ENCODE data around the gene QRICH1. TPM values are rescaled to one million over a fixed set of nuclear protein-coding genes. Genes with fewer than 3 reads are reported as not detected.
A peak's percentile ranks its signal among the peaks of the same experiment; 100 is the strongest.

The QRICH1 gene
- total and polyA plus RNA-seq, 2 of the 13 experiments (the other 11 are each of a cell fraction or from before 2014, with no cell fraction given) = 52.6 to 102 TPM

- TF ChIP-seq, protein P1, sequence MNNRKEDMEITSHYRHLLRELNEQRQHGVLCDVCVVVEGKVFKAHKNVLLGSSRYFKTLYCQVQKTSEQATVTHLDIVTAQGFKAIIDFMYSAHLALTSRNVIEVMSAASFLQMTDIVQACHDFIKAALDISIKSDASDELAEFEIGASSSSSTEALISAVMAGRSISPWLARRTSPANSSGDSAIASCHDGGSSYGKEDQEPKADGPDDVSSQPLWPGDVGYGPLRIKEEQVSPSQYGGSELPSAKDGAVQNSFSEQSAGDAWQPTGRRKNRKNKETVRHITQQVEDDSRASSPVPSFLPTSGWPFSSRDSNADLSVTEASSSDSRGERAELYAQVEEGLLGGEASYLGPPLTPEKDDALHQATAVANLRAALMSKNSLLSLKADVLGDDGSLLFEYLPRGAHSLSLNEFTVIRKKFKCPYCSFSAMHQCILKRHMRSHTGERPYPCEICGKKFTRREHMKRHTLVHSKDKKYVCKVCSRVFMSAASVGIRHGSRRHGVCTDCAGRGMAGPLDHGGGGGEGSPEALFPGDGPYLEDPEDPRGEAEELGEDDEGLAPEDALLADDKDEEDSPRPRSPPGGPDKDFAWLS (CRISPR knock-in tag; IDR thresholded peaks at IDR 0.05; ENCODE audit: borderline replicate concordance) = no peak
- TF ChIP-seq POLR2AphosphoS5 (IDR thresholded peaks at IDR 0.05; ENCODE audit: low read depth, low read length) (peak; percentile 91), KLF12 (CRISPR knock-in tag; IDR thresholded peaks at IDR 0.05; ENCODE audit: borderline replicate concordance) (no peak), ZNF501 (CRISPR knock-in tag; IDR thresholded peaks at IDR 0.05) (peak; percentile 90), ZFP37 (CRISPR knock-in tag; IDR thresholded peaks at IDR 0.05; ENCODE audit: borderline replicate concordance) (no peak), ZNF281 (CRISPR knock-in tag; IDR thresholded peaks at IDR 0.05; ENCODE audit: borderline replicate concordance) (no peak), KAT2B (IDR thresholded peaks at IDR 0.05; ENCODE audit: borderline replicate concordance, low read depth, low read length) (no peak), NRL (CRISPR knock-in tag; IDR thresholded peaks at IDR 0.05; ENCODE audit: borderline replicate concordance) (no peak), ZSCAN25 (CRISPR knock-in tag; IDR thresholded peaks at IDR 0.05) (peak; percentile 6; the same call in 1 of the 2 replicates), HCFC1 (IDR thresholded peaks at IDR 0.05; ENCODE audit: low read depth, low read length) (no peak), IRF2 (CRISPR knock-in tag; IDR thresholded peaks at IDR 0.05) (no peak), CENPX (CRISPR knock-in tag; IDR thresholded peaks at IDR 0.05) (no peak), AGO2 (optimal IDR thresholded peaks at IDR 0.05; ENCODE audit: low read depth, low read length) (peak; percentile 75), ZNF121 (CRISPR knock-in tag; IDR thresholded peaks at IDR 0.05) (no peak), TERF1 (CRISPR knock-in tag; IDR thresholded peaks at IDR 0.05) (no peak), RBM22 (optimal IDR thresholded peaks at IDR 0.05; ENCODE audit: low read length) (no peak), ZNF232 (CRISPR knock-in tag; IDR thresholded peaks at IDR 0.05; ENCODE audit: borderline replicate concordance) (peak; percentile 71; the same call in 1 of the 2 replicates), XRCC5 (optimal IDR thresholded peaks at IDR 0.05; ENCODE audit: low read length) (no peak), ZNF292 (CRISPR knock-in tag; IDR thresholded peaks at IDR 0.05; ENCODE audit: borderline replicate concordance, low read depth) (no peak)
- TF ChIP-seq, protein P2, sequence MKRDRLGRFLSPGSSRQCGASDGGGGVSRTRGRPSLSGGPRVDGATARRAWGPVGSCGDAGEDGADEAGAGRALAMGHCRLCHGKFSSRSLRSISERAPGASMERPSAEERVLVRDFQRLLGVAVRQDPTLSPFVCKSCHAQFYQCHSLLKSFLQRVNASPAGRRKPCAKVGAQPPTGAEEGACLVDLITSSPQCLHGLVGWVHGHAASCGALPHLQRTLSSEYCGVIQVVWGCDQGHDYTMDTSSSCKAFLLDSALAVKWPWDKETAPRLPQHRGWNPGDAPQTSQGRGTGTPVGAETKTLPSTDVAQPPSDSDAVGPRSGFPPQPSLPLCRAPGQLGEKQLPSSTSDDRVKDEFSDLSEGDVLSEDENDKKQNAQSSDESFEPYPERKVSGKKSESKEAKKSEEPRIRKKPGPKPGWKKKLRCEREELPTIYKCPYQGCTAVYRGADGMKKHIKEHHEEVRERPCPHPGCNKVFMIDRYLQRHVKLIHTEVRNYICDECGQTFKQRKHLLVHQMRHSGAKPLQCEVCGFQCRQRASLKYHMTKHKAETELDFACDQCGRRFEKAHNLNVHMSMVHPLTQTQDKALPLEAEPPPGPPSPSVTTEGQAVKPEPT (CRISPR knock-in tag; IDR thresholded peaks at IDR 0.05; ENCODE audit: low read depth) = peak; percentile 23; the same call in 1 of the 2 replicates
- TF ChIP-seq, protein P3, sequence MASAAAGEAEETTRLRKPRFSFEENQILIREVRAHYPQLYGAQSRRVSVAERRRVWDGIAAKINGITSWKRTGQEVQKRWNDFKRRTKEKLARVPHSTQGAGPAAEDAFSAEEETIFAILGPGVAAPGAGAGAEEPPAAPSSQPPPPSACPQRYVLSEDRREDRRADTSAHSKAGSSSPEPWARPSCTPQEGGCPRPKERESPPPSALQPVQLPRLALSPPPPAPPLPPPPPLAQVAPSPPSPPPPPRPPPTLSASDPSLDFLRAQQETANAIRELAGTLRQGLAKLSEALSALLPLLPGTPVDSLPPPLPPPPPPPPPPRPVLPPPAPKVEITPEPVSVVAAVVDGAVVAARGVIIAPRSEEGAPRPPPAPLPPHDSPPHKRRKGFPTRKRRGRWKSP (CRISPR knock-in tag; IDR thresholded peaks at IDR 0.05) = 0 out of 2 replicates have a peak, but pooled peaks have one; percentile 67
These were observed 86.7 kb downstream of the QRICH1 start, which contains the start of gene WDR6 (continued) for GRCh38 chr3:49007068-49007770.

All from HepG2 (cell line).